Esophagus squamous epithelium (tissue), 4 donors: ENCODE data around the gene ARHGAP12.

Experiments
- POLR2A ChIP-seq, 4 donors: fragments of 450-650 bp; IDR thresholded peaks; one replicate each; pipeline ENCODE4 v1.6.1; 2017; ENCODE audit warnings: antibody characterized with exemption in 4 of 4, mild to moderate bottlenecking in 4 of 4, moderate library complexity in 3 of 4
- TF ChIP-seq, protein P1 (sequence below), 6 experiments: fragments of 450-650 bp in 4 of 6; fragments of 200-600 bp in 2 of 6; sonication (generic) in 2 of 6; IDR thresholded peaks; one replicate each; pipeline ENCODE4 v1.5.1; 2016 to 2019; ENCODE audit warnings: antibody characterized with exemption in 6 of 6, mild to moderate bottlenecking in 4 of 6, moderate library complexity in 4 of 6

DNA sequence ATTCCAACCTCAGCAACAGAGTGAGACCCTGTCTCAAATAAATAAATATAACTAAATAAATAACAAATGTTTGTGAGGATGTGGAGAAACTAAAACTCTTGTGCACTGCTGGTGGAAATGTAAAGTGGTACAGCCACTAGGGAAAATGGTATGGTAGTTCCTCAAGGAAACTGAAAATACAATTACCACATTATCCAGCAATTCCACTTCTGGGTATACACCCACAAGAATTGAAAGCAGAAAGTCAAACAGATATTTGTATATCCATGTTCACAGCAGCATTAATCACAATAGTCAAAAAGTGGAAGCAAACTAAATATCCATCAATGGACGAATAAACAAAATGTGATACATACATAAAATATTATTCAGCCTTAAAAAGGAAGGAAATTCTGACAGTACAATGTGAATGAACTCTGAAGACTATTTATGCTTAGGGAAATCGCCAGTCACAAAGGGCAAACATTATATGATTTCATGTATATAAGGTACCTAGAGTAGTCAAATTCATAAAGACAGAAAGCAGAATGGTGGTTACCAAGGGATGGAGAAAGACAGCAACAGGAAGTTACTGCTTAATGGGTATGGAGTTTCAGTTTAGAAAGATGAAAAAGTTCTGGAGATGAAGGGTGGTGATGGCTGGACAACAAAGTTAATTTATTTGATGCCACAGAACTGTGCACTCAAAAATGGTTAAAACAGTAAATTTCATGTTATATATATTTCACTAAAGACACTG lies 9.8 kb downstream of the ARHGAP12 start:
- TF ChIP-seq, protein P1, sequence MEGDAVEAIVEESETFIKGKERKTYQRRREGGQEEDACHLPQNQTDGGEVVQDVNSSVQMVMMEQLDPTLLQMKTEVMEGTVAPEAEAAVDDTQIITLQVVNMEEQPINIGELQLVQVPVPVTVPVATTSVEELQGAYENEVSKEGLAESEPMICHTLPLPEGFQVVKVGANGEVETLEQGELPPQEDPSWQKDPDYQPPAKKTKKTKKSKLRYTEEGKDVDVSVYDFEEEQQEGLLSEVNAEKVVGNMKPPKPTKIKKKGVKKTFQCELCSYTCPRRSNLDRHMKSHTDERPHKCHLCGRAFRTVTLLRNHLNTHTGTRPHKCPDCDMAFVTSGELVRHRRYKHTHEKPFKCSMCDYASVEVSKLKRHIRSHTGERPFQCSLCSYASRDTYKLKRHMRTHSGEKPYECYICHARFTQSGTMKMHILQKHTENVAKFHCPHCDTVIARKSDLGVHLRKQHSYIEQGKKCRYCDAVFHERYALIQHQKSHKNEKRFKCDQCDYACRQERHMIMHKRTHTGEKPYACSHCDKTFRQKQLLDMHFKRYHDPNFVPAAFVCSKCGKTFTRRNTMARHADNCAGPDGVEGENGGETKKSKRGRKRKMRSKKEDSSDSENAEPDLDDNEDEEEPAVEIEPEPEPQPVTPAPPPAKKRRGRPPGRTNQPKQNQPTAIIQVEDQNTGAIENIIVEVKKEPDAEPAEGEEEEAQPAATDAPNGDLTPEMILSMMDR (IDR thresholded peaks at IDR 0.05), result no peak
- no peak for TF ChIP-seq POLR2A (IDR thresholded peaks at IDR 0.05)
